Endothelial cell of umbilical vein (primary cell): ENCODE data around the gene KRTAP13-3. TPM values are rescaled to one million over a fixed set of nuclear protein-coding genes. Genes with fewer than 3 reads are reported as not detected.
A peak's percentile ranks its signal among the peaks of the same experiment; 100 is the strongest.

Experiments
- BruUV-seq: library from RNA; stranded (reverse); fragments of 400-500 nt; replicated peaks from 2 replicates; lab custom pipeline; 2021; lab: Mats Ljungman, UMichigan
- CTCF ChIA-PET: fragments of 300-600, 350-600 bp; sonication (Branson Sonifier 250); formaldehyde crosslinking; loops from one replicate; lab custom pipeline; 2021; ENCODE audit warnings: antibody characterized with exemption, inconsistent platforms; lab: Charles Lee
- POLR2A ChIA-PET: fragments of 300-600, 350-600 bp; sonication (Branson Sonifier 250); formaldehyde crosslinking; loops from one replicate; lab custom pipeline; 2021; ENCODE audit warnings: antibody characterized with exemption, inconsistent platforms; lab: Charles Lee
- DNase-seq: peaks from one replicate; pipeline ENCODE4 v3.0.0-alpha.2; 2011; ENCODE audit warnings: low read depth, low spot score
- FAIRE-seq: peaks from 2 replicates; lab custom pipeline; 2011; peaks lifted over from hg19 to GRCh38; lab: Jason Lieb, UNC
- H2AFZ ChIP-seq: 2 replicates; pipeline ENCODE4 v1.6.0; 2012; ENCODE audit warnings: low read depth, low read length, control low read depth, inconsistent platforms
- H3K27ac ChIP-seq: 2 replicates; pipeline ENCODE4 v1.5.1; 2011; ENCODE audit warnings: low read depth, mild to moderate bottlenecking, control low read depth, low read length, moderate library complexity; ENCODE audit not compliant: insufficient read depth
- H3K27me3 ChIP-seq, 2 experiments: 2 replicates each; pipeline versions ENCODE4 v1.6.0 to v1.6.1; 2011; ENCODE audit warnings: low read length in 2 of 2, mixed read lengths in 1 of 2; ENCODE audit not compliant: control insufficient read depth in 2 of 2, insufficient read depth in 2 of 2
- H3K36me3 ChIP-seq, 2 experiments: 2 replicates in 1 of 2; 3 replicates in 1 of 2; pipeline ENCODE4 v1.5.1; 2011; ENCODE audit warnings: low read length in 2 of 2, mild to moderate bottlenecking in 1 of 2, moderate library complexity in 1 of 2; ENCODE audit not compliant: control insufficient read depth in 2 of 2, insufficient read depth in 2 of 2; ENCODE audit errors: extremely low read depth in 1 of 2
- H3K4me1 ChIP-seq: 3 replicates; pipeline ENCODE4 v1.5.1; 2011; ENCODE audit warnings: mild to moderate bottlenecking, low read length; ENCODE audit not compliant: control insufficient read depth, insufficient read depth; ENCODE audit errors: extremely low read depth
- H3K4me2 ChIP-seq: 2 replicates; pipeline ENCODE4 v1.6.1; 2011; ENCODE audit warnings: low read length, control low read depth, mixed read lengths; ENCODE audit not compliant: insufficient read depth
- H3K4me3 ChIP-seq, 3 experiments: fragments of 200-600 bp in 1 of 3; sonication (generic), shearing (Covaris generic) in 1 of 3; replicated peaks in 1 of 3; 2 replicates each; pipeline ENCODE4 v1.5.1; 2011 to 2016; ENCODE audit warnings: control low read depth in 3 of 3, low read length in 3 of 3, mild to moderate bottlenecking in 2 of 3, inconsistent platforms in 1 of 3, low read depth in 1 of 3, moderate library complexity in 1 of 3; ENCODE audit not compliant: insufficient read depth in 1 of 3
- H3K79me2 ChIP-seq: 2 replicates; pipeline ENCODE4 v1.6.0; 2012; ENCODE audit warnings: low read length, inconsistent platforms; ENCODE audit not compliant: control insufficient read depth, insufficient read depth
- H3K9ac ChIP-seq: replicated peaks from 2 replicates; pipeline ENCODE3; 2011; ENCODE audit warnings: low read length, control low read depth; ENCODE audit not compliant: insufficient read depth; ENCODE audit errors: extremely low read depth
- H3K9me1 ChIP-seq: replicated peaks from 3 replicates; pipeline ENCODE4 v1.6.0; 2011; ENCODE audit warnings: mild to moderate bottlenecking, low read length; ENCODE audit not compliant: control insufficient read depth, insufficient read depth; ENCODE audit errors: extremely low read depth
- H3K9me3 ChIP-seq: replicated peaks from 2 replicates; pipeline ENCODE4 v1.5.1; 2012; ENCODE audit warnings: low read length, inconsistent platforms; ENCODE audit not compliant: control insufficient read depth, insufficient read depth
- H4K20me1 ChIP-seq: replicated peaks from 2 replicates; pipeline ENCODE3; 2011; ENCODE audit warnings: mild to moderate bottlenecking, low read length; ENCODE audit not compliant: control insufficient read depth, insufficient read depth; ENCODE audit errors: extremely low read depth
- EZH2 ChIP-seq: IDR thresholded peaks from 2 replicates; pipeline ENCODE4 v1.6.1; 2012; ENCODE audit warnings: borderline replicate concordance, low read depth, mild to moderate bottlenecking, moderate library complexity, low read length, inconsistent platforms; ENCODE audit not compliant: severe bottlenecking
- FOS ChIP-seq: IDR thresholded peaks from 2 replicates; pipeline ENCODE4 v1.6.1; 2011; ENCODE audit warnings: mild to moderate bottlenecking, low read length, moderate library complexity, borderline replicate concordance; ENCODE audit not compliant: insufficient read depth
- GATA2 ChIP-seq: IDR thresholded peaks from 2 replicates; pipeline ENCODE4 v1.7.0; 2011; ENCODE audit warnings: low read depth, mild to moderate bottlenecking, moderate library complexity, mixed read lengths, low read length; ENCODE audit not compliant: insufficient read length, insufficient read depth
- MAX ChIP-seq: IDR thresholded peaks from 2 replicates; pipeline ENCODE4 v1.6.1; 2011; ENCODE audit not compliant: insufficient read depth, insufficient read length
- MYC ChIP-seq: IDR thresholded peaks from one replicate; pipeline ENCODE4 v1.6.1; 2011; ENCODE audit warnings: mild to moderate bottlenecking, low read depth, low read length
- POLR2A ChIP-seq: IDR thresholded peaks from 2 replicates; pipeline ENCODE4 v1.6.1; 2012; ENCODE audit warnings: low read depth, mild to moderate bottlenecking, control low read depth, low read length
- POLR2AphosphoS5 ChIP-seq: IDR thresholded peaks from 2 replicates; pipeline ENCODE4 v1.6.1; 2012; ENCODE audit warnings: low read depth, mild to moderate bottlenecking, control low read depth, low read length, moderate library complexity; ENCODE audit not compliant: insufficient read depth
- dilution Hi-C: fragments of 300-500 bp; cut with MboI; formaldehyde crosslinking; loops from one replicate; pipeline ENCODE4 v1.15.0; 2019; ENCODE audit warnings: low sequenced_read_pairs; ENCODE audit not compliant: extremely low pct_ligation_motif_present
- intact Hi-C: fragments of 100-400 bp; cut with micrococcal nuclease; formaldehyde crosslinking; loops from one replicate; pipeline ENCODE4 v1.10.0; 2022
- polyA plus RNA-seq, 4 experiments: library from polyadenylated mRNA; depleted of rRNA in 3 of 4; stranded (reverse) in 3 of 4; unstranded in 1 of 4; fragments of >200 nt; gene quantifications; 2 replicates each; pipeline versions ENCODE4 v1.2.1 to v1.2.3, GENCODE V29; 2011 to 2012; ENCODE audit warnings: missing spikeins in 1 of 4
- total RNA-seq: library from RNA; stranded (reverse); gene quantifications from 2 replicates; pipeline ENCODE4 v1.2.3, GENCODE V29; 2021
- TF ChIP-seq, protein P1 (sequence below), 2 donors: IDR thresholded peaks; 1 replicate in 1 of 2; 2 replicates in 1 of 2; pipeline ENCODE4 v1.5.1; 2011; ENCODE audit warnings: low read length in 2 of 2, mild to moderate bottlenecking in 2 of 2, moderate library complexity in 2 of 2, control low read depth in 1 of 2, inconsistent platforms in 1 of 2, low read depth in 1 of 2; ENCODE audit not compliant: insufficient read depth in 1 of 2; ENCODE audit errors: extremely low read depth in 1 of 2

Gene KRTAP13-3
- total and polyA plus RNA-seq, 2 donors (not counting 3 experiments of a cell fraction or from before 2014, with no cell fraction given) = not detected

DNA sequence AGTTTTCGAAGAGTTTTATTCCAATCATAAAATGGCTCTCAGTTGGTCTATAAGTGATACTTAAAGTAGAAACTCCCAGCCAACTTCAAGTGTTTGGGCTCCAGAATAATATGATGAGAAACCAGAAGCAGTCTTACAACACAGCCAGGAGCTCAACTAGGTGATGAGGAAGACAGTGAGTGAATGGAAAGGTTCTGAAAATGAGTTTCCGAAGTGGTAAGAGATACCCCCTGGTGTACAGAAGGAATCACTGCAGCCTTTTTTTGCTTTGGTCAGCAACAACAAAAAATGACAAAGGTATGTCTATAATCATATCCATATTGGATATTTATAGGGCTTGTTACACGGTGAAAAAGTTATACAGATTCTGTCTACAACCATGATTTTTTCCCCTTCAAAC is 38.0 kb upstream of the KRTAP13-3 start:
- Histone ChIP-seq H4K20me1 (no peaks in the 10 kb centered on the region), H3K4me2 (no peak overlapping the region), H3K4me3 (no peak overlapping the region), H3K4me1 (no peaks in the 10 kb centered on the region), H3K27me3 (no peaks in the 10 kb centered on the region), H3K9ac (no peak overlapping the region), H2AFZ (no peak overlapping the region), H3K27ac (no peak overlapping the region), H3K9me3 (peaks cover 2% of the 10 kb centered on the region), H3K9me1 (no peaks in the 10 kb centered on the region), H3K36me3 (no peaks in the 10 kb centered on the region), H3K79me2 (no peaks in the 10 kb centered on the region)
- dilution Hi-C loops = no loop called here
- POLR2A ChIA-PET = no interaction called here
- TF ChIP-seq POLR2AphosphoS5 (no peak), MYC (no peak), POLR2A (no peak), EZH2 (no peak), FOS (no peak), GATA2 (no peak), MAX (no peak)
- TF ChIP-seq, protein P1, sequence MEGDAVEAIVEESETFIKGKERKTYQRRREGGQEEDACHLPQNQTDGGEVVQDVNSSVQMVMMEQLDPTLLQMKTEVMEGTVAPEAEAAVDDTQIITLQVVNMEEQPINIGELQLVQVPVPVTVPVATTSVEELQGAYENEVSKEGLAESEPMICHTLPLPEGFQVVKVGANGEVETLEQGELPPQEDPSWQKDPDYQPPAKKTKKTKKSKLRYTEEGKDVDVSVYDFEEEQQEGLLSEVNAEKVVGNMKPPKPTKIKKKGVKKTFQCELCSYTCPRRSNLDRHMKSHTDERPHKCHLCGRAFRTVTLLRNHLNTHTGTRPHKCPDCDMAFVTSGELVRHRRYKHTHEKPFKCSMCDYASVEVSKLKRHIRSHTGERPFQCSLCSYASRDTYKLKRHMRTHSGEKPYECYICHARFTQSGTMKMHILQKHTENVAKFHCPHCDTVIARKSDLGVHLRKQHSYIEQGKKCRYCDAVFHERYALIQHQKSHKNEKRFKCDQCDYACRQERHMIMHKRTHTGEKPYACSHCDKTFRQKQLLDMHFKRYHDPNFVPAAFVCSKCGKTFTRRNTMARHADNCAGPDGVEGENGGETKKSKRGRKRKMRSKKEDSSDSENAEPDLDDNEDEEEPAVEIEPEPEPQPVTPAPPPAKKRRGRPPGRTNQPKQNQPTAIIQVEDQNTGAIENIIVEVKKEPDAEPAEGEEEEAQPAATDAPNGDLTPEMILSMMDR (IDR thresholded peaks at IDR 0.05; ENCODE audit: extremely low read depth in 1 of 2, insufficient read depth in 1 of 2, low read depth in 1 of 2, low read length in 2 of 2) = peak in 1 of 2 donors; percentile 7
- DNase-seq = no peak
- no peak for FAIRE-seq
- CTCF ChIA-PET = no interaction called here
- BruUV-seq = no TSS peak
- intact Hi-C loops = no loop called here
